Measurements from ENCODE around the gene APOL1.

DNA sequence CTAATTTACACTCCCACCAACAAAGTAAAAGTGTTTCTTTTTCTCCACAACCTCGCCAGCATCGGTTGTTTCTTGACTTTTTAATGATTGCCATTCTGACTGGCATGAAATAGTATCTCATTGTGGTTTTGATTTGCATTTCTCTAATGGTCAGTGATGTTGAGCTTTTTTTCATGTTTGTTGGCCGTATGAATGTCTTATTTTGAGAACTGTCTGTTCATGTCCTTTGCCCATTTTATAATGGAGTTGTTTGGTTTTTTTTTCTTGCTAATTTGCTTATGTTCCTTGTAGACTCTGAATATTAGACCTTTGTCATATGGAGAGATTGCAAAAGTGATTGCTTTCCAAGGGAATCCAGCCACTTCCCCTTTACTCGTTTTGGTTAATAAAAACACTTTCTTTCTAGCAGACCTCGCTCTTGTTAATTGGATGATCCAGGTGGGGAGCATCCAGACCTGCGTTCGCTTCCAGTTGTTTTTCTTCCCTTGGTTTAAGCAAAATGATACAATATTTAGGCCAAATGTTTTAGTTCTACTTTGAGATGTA is 34.2 kb upstream of the APOL1 start:
- TF ChIP-seq, protein P1, sequence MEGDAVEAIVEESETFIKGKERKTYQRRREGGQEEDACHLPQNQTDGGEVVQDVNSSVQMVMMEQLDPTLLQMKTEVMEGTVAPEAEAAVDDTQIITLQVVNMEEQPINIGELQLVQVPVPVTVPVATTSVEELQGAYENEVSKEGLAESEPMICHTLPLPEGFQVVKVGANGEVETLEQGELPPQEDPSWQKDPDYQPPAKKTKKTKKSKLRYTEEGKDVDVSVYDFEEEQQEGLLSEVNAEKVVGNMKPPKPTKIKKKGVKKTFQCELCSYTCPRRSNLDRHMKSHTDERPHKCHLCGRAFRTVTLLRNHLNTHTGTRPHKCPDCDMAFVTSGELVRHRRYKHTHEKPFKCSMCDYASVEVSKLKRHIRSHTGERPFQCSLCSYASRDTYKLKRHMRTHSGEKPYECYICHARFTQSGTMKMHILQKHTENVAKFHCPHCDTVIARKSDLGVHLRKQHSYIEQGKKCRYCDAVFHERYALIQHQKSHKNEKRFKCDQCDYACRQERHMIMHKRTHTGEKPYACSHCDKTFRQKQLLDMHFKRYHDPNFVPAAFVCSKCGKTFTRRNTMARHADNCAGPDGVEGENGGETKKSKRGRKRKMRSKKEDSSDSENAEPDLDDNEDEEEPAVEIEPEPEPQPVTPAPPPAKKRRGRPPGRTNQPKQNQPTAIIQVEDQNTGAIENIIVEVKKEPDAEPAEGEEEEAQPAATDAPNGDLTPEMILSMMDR (IDR thresholded peaks at IDR 0.05; ENCODE audit: low read depth, low read length, poor library complexity, severe bottlenecking) = no peak
- no peak for TF ChIP-seq EZH2phosphoT487 (IDR thresholded peaks at IDR 0.05; ENCODE audit: borderline replicate concordance, low read length)
